ENCODE measurements around the gene RAET1L.
"Not testable (repeated sequence)": the region's sequence is repeated elsewhere in the genome, so short reads cannot be mapped to it uniquely, and the experiment has no call there.

The RAET1L gene

DNA sequence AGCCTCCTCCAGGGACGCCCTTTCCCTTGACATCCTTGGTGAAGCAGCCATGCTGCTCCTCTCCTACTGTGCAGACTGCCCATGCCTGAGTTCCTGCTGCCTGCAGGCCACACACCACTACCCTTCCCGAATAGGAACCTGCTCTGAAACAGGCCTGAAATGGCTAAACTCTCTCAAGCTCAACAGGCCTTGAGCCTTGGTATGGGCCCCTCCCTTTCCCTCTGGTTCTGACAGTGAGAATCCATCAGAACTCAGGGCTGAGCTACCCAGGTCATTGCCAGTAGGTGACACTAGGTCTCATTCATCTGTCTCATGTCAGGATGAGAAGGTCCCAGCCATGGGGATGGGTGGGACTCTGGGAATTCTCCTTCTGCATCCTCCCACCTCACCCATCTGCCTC lies 25.7 kb downstream of the RAET1L start:
- no peak overlapping the region for H3K4me3 ChIP-seq (ENCODE audit: low read depth, low read length)
- TF ChIP-seq, protein P1, sequence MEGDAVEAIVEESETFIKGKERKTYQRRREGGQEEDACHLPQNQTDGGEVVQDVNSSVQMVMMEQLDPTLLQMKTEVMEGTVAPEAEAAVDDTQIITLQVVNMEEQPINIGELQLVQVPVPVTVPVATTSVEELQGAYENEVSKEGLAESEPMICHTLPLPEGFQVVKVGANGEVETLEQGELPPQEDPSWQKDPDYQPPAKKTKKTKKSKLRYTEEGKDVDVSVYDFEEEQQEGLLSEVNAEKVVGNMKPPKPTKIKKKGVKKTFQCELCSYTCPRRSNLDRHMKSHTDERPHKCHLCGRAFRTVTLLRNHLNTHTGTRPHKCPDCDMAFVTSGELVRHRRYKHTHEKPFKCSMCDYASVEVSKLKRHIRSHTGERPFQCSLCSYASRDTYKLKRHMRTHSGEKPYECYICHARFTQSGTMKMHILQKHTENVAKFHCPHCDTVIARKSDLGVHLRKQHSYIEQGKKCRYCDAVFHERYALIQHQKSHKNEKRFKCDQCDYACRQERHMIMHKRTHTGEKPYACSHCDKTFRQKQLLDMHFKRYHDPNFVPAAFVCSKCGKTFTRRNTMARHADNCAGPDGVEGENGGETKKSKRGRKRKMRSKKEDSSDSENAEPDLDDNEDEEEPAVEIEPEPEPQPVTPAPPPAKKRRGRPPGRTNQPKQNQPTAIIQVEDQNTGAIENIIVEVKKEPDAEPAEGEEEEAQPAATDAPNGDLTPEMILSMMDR (IDR thresholded peaks at IDR 0.05; ENCODE audit: insufficient read depth, low read depth, low read length, missing control alignments), result no peak
- DNase-seq (ENCODE audit: low read depth), result no peak

DNA sequence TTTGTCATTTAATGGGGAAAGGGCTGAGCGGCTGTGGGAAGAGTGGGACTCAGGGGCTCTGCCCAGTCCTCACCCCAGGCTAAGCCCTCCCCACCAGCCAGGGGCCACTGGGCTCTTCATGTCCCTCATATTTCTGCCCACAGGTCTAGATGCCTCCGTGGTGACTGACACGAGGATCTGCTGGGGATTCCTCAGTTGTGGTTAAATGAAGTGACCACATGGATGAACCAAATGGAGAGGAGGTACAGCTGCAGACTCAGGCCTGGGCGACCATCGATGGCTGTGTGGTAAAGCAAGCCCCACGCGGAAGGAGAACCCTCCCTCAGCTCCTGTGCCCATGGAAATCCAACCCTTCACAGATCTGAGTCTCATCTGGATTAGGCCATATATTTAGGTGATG lies 29.4 kb downstream of the RAET1L start:
- DNase-seq (ENCODE audit: low read depth), result no peak
- TF ChIP-seq, protein P1 (IDR thresholded peaks at IDR 0.05; ENCODE audit: insufficient read depth, low read depth, low read length, missing control alignments), result no peak
- no peak overlapping the region for H3K4me3 ChIP-seq (ENCODE audit: low read depth, low read length)

DNA sequence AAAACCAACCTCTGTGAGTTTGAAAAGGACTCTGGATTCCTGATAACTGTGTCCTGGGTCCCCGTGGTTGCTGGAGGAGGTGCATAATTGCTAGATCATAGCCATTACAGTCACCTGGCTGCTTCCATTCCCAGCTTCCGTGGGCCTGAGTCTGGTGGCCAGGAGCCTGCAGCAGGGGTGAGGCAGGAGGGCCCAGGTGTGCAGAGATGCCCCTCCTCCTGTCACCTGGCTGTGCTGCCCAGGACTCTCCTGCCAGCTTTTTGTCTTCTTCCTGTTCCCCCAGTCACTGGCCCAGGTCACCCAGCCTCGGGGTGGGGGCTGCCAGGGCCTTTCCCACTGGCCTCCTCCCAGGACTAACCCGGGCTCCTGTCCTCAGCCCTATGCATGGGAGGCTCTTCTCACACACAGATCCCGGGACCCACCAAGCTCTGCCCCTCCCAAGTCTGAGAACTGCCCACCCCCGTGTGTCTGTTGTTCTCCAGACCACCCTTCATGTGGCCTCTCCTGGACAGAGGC lies 30.0 kb downstream of the RAET1L start:
- no peak overlapping the region for H3K4me3 ChIP-seq (ENCODE audit: low read depth, low read length)
- TF ChIP-seq, protein P1 (IDR thresholded peaks at IDR 0.05; ENCODE audit: insufficient read depth, low read depth, low read length, missing control alignments), result no peak
- DNase-seq (ENCODE audit: low read depth), result no peak

DNA sequence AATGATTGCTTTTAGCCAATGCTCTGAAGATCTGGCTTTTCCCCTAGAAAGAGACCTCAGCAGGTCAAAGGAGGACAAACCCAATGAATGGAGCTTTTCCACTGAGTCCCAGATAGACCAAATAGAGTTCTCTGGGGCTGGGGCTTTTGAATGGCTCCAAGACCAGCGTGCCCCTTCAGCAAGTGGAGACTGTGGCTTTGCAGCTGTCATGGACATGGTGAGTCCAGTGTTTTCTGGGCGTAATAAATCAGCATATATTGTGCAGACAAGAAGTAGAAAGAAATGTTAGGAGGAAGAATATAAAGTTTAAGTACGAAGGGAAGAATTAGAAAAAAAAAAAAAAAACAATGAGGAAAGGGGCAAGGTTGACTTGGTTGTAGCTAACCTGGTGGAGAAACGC lies 33.5 kb downstream of the RAET1L start:
- TF ChIP-seq, protein P1 (IDR thresholded peaks at IDR 0.05; ENCODE audit: insufficient read depth, low read depth, low read length, missing control alignments), result no peak
- no peak for DNase-seq (ENCODE audit: low read depth)
- H3K4me3 ChIP-seq (ENCODE audit: low read depth, low read length), result no peak overlapping the region

DNA sequence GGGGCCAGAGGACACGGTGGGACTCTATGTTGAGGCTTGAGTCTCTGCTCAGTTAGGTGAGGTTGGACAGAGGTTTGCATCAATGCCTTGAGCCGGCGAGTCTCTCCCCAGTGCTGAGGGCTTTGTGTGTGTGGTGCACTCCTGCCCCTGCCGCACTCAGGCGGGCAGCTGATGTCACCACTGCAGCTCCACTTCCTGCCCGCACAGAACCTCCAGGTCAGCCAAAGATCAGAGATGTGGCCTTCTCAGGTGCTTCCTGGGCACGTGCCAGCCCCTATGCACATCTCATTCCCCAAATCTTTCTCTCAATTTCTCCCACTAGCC lies 33.9 kb downstream of the RAET1L start:
- not testable (repeated sequence) for H3K4me3 ChIP-seq (ENCODE audit: low read depth, low read length); DNase-seq (ENCODE audit: low read depth)

DNA sequence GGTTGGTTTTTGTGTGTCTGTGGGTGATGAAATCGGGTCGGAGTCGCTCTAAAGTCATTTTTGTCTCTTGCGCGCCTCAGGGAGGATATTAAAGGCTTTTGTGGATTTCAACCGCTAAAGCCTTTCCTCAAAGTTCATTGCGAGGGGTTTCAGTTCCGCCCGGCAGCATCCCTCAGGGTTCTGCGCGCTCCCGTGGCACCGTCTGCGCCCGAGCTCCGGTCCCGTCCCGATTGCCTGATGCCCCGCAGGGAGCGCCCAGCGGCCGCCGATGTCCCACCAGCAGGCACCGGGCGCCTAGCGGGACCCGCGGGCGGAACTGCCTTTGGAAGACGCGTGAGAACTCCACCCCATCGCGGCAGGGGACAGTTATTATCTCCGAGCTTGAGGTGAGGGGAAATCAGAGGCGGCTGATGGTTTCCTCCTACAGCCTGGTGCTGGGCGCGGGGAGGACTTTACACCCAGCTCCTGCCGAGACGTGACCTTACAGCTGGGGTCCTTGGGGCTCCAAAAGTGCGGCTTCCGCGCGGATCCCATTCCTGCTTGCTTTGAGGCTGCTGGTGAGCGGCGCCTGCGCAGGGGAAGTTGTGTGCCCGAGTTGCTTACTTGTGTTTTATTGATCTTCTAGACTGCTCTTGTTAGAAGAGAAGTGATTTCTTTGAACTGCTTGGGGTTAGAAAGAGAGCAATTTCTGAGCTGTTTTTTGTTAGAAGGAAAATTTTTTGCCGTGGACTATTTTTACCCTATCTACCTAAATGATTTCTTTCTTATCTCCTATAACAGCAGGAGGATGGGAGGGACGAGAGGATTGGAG lies 34.5 kb downstream of the RAET1L start:
- no peak for DNase-seq (ENCODE audit: low read depth)
- TF ChIP-seq, protein P1 (IDR thresholded peaks at IDR 0.05; ENCODE audit: insufficient read depth, low read depth, low read length, missing control alignments), result no peak
- H3K4me3 ChIP-seq (ENCODE audit: low read depth, low read length), result peak overlapping the region; percentile 18; the same call in 1 of the 2 replicates

DNA sequence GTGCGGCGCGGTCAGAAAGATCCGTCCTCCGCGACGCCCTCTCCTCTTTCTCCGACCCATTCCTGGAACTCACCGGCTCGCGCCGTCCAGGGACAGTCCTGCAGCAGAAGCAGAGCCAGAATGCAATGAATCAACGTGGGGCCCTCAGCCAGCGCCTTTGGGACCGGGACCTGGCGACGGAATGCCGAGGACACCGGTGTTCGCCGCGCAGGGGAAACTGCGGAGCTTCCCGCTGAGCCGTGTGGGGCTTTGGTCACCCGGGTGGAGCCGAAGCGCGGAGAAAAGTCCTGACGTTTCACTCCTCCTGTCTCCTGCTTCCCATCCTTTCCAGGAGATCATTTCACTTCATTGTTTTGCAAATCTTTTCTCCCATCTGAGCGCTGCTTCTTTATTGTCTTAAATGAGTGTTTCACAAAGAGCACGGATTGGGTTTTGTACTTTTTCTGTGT lies 35.1 kb downstream of the RAET1L start:
- TF ChIP-seq, protein P1 (IDR thresholded peaks at IDR 0.05; ENCODE audit: insufficient read depth, low read depth, low read length, missing control alignments), result no peak
- no peak for DNase-seq (ENCODE audit: low read depth)
- no peak overlapping the region for H3K4me3 ChIP-seq (ENCODE audit: low read depth, low read length)
